ENCODE data around the gene GPC6.

GPC6 gene

GRCh38 chr13:94204163-94204562 lies 977.6 kb downstream of the GPC6 start:
- no peak overlapping the region for H2AFZ ChIP-seq (ENCODE audit: low read depth, low read length)
- no peak overlapping the region for H3K4me2 ChIP-seq (ENCODE audit: low read length, poor library complexity, severe bottlenecking)
- no peak overlapping the region for H3K23ac ChIP-seq (ENCODE audit: low read length in 2 of 2)
- H3K27me3 ChIP-seq (ENCODE audit: control insufficient read depth in 1 of 2, insufficient read depth in 1 of 2, low read length in 2 of 2) = no peaks in the 10 kb centered on the region
- H3K79me1 ChIP-seq (replicated peaks; ENCODE audit: low read length, poor library complexity, severe bottlenecking) = no peaks in the 10 kb centered on the region
- no peak overlapping the region for H2AK5ac ChIP-seq (ENCODE audit: low read length, severe bottlenecking)
- H3K4me1 ChIP-seq (ENCODE audit: control insufficient read depth, insufficient read depth, low read depth, low read length) = peaks cover 4% of the 10 kb centered on the region
- no peak overlapping the region for H3K4ac ChIP-seq (ENCODE audit: low read depth in 1 of 2, low read length in 2 of 2)
- H3K4me3 ChIP-seq (ENCODE audit: insufficient read depth in 1 of 2, low read depth in 1 of 2, low read length in 2 of 2) = no peak overlapping the region
- H3K9ac ChIP-seq (ENCODE audit: low read length) = no peak overlapping the region
- no peak overlapping the region for H2BK15ac ChIP-seq (ENCODE audit: low read depth, poor library complexity, severe bottlenecking)
- H2BK12ac ChIP-seq (ENCODE audit: low read length in 2 of 2) = no peak overlapping the region
- DNase-seq = no peak
- no peaks in the 10 kb centered on the region for H3K9me3 ChIP-seq (ENCODE audit: control insufficient read depth, low read length)
- WGBS = no CpG with 5 or more reads among the region's 2 CpGs
- H4K8ac ChIP-seq (ENCODE audit: low read length) = no peak overlapping the region
- H3K14ac ChIP-seq (ENCODE audit: low read length in 2 of 2) = no peak overlapping the region
- no peak overlapping the region for H3K27ac ChIP-seq (ENCODE audit: low read length, poor library complexity, severe bottlenecking)
- no peak overlapping the region for H4K91ac ChIP-seq (ENCODE audit: low read length)
- H3K36me3 ChIP-seq (ENCODE audit: control insufficient read depth in 1 of 2, insufficient read depth in 2 of 2, low read depth in 1 of 2, low read length in 2 of 2) = no peaks in the 10 kb centered on the region
- H2BK5ac ChIP-seq (ENCODE audit: low read depth, low read length, poor library complexity, severe bottlenecking) = no peak overlapping the region
- H3K18ac ChIP-seq (ENCODE audit: low read depth in 1 of 2, low read length in 2 of 2) = no peak overlapping the region
- no peak overlapping the region for H2BK120ac ChIP-seq (ENCODE audit: low read depth, low read length)

DNA sequence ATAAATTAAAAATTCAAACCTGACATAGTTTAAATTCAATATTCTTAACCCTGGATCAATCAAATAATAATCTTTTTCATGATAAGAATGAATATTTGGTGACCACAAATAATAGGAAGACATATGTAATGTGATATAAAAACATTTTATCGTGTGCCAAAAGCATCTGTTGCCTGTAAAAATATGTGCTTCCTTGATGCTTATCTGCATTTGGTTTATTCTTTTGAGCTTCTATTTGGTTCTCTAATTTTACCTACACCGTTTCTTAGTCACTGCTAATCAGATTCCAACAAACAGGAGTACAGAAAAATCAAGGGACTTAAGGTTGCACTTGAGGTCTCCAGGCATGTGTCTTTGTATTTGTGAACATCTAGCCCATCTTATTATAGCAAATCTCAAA lies 978.3 kb downstream of the GPC6 start:
- Histone ChIP-seq H3K18ac (ENCODE audit: low read depth in 1 of 2, low read length in 2 of 2) (no peak overlapping the region), H3K4me1 (ENCODE audit: control insufficient read depth, insufficient read depth, low read depth, low read length) (peaks cover 5% of the 10 kb centered on the region), H3K4ac (ENCODE audit: low read depth in 1 of 2, low read length in 2 of 2) (no peak overlapping the region), H3K9me3 (ENCODE audit: control insufficient read depth, low read length) (no peaks in the 10 kb centered on the region), H3K9ac (ENCODE audit: low read length) (no peak overlapping the region), H2BK12ac (ENCODE audit: low read length in 2 of 2) (no peak overlapping the region), H4K8ac (ENCODE audit: low read length) (no peak overlapping the region), H2AK5ac (ENCODE audit: low read length, severe bottlenecking) (no peak overlapping the region), H4K91ac (ENCODE audit: low read length) (no peak overlapping the region), H3K4me2 (ENCODE audit: low read length, poor library complexity, severe bottlenecking) (no peak overlapping the region), H2AFZ (ENCODE audit: low read depth, low read length) (no peak overlapping the region), H3K79me1 (replicated peaks; ENCODE audit: low read length, poor library complexity, severe bottlenecking) (no peaks in the 10 kb centered on the region), H3K4me3 (ENCODE audit: insufficient read depth in 1 of 2, low read depth in 1 of 2, low read length in 2 of 2) (no peak overlapping the region), H3K36me3 (ENCODE audit: control insufficient read depth in 1 of 2, insufficient read depth in 2 of 2, low read depth in 1 of 2, low read length in 2 of 2) (no peaks in the 10 kb centered on the region), H3K27ac (ENCODE audit: low read length, poor library complexity, severe bottlenecking) (no peak overlapping the region), H2BK5ac (ENCODE audit: low read depth, low read length, poor library complexity, severe bottlenecking) (no peak overlapping the region), H3K14ac (ENCODE audit: low read length in 2 of 2) (no peak overlapping the region), H3K23ac (ENCODE audit: low read length in 2 of 2) (no peak overlapping the region), H2BK120ac (ENCODE audit: low read depth, low read length) (no peak overlapping the region), H2BK15ac (ENCODE audit: low read depth, poor library complexity, severe bottlenecking) (no peak overlapping the region), H3K27me3 (ENCODE audit: control insufficient read depth in 1 of 2, insufficient read depth in 1 of 2, low read length in 2 of 2) (no peaks in the 10 kb centered on the region)
- DNase-seq = no peak
- no CpG with 5 or more reads among the region's 2 CpGs for WGBS

GRCh38 chr13:94205896-94206295 lies 979.3 kb downstream of the GPC6 start:
- Histone ChIP-seq H3K18ac (ENCODE audit: low read depth in 1 of 2, low read length in 2 of 2) (no peak overlapping the region), H3K4me1 (ENCODE audit: control insufficient read depth, insufficient read depth, low read depth, low read length) (peaks cover 3% of the 10 kb centered on the region), H2BK12ac (ENCODE audit: low read length in 2 of 2) (no peak overlapping the region), H4K8ac (ENCODE audit: low read length) (no peak overlapping the region), H3K9ac (ENCODE audit: low read length) (no peak overlapping the region), H2AK5ac (ENCODE audit: low read length, severe bottlenecking) (no peak overlapping the region), H3K23ac (ENCODE audit: low read length in 2 of 2) (no peak overlapping the region), H3K4me3 (ENCODE audit: insufficient read depth in 1 of 2, low read depth in 1 of 2, low read length in 2 of 2) (no peak overlapping the region), H4K91ac (ENCODE audit: low read length) (no peak overlapping the region), H2BK120ac (ENCODE audit: low read depth, low read length) (no peak overlapping the region), H2BK15ac (ENCODE audit: low read depth, poor library complexity, severe bottlenecking) (no peak overlapping the region), H3K36me3 (ENCODE audit: control insufficient read depth in 1 of 2, insufficient read depth in 2 of 2, low read depth in 1 of 2, low read length in 2 of 2) (no peaks in the 10 kb centered on the region), H2AFZ (ENCODE audit: low read depth, low read length) (no peak overlapping the region), H3K9me3 (ENCODE audit: control insufficient read depth, low read length) (no peaks in the 10 kb centered on the region), H2BK5ac (ENCODE audit: low read depth, low read length, poor library complexity, severe bottlenecking) (no peak overlapping the region), H3K27ac (ENCODE audit: low read length, poor library complexity, severe bottlenecking) (no peak overlapping the region), H3K4ac (ENCODE audit: low read depth in 1 of 2, low read length in 2 of 2) (no peak overlapping the region), H3K79me1 (replicated peaks; ENCODE audit: low read length, poor library complexity, severe bottlenecking) (no peaks in the 10 kb centered on the region), H3K4me2 (ENCODE audit: low read length, poor library complexity, severe bottlenecking) (no peak overlapping the region), H3K14ac (ENCODE audit: low read length in 2 of 2) (no peak overlapping the region), H3K27me3 (ENCODE audit: control insufficient read depth in 1 of 2, insufficient read depth in 1 of 2, low read length in 2 of 2) (no peaks in the 10 kb centered on the region)
- no peak for DNase-seq
- 96% methylated on average over 3 of the region's 3 CpGs for WGBS

GRCh38 chr13:94209117-94209516 lies 982.5 kb downstream of the GPC6 start:
- Histone ChIP-seq H3K4me1 (ENCODE audit: control insufficient read depth, insufficient read depth, low read depth, low read length) (peaks cover 2% of the 10 kb centered on the region), H3K4me3 (ENCODE audit: insufficient read depth in 1 of 2, low read depth in 1 of 2, low read length in 2 of 2) (no peak overlapping the region), H4K91ac (ENCODE audit: low read length) (no peak overlapping the region), H3K27ac (ENCODE audit: low read length, poor library complexity, severe bottlenecking) (no peak overlapping the region), H3K23ac (ENCODE audit: low read length in 2 of 2) (no peak overlapping the region), H4K8ac (ENCODE audit: low read length) (no peak overlapping the region), H2AK5ac (ENCODE audit: low read length, severe bottlenecking) (no peak overlapping the region), H2BK5ac (ENCODE audit: low read depth, low read length, poor library complexity, severe bottlenecking) (no peak overlapping the region), H2BK120ac (ENCODE audit: low read depth, low read length) (no peak overlapping the region), H3K27me3 (ENCODE audit: control insufficient read depth in 1 of 2, insufficient read depth in 1 of 2, low read length in 2 of 2) (no peaks in the 10 kb centered on the region), H3K36me3 (ENCODE audit: control insufficient read depth in 1 of 2, insufficient read depth in 2 of 2, low read depth in 1 of 2, low read length in 2 of 2) (no peaks in the 10 kb centered on the region), H3K4ac (ENCODE audit: low read depth in 1 of 2, low read length in 2 of 2) (no peak overlapping the region), H3K4me2 (ENCODE audit: low read length, poor library complexity, severe bottlenecking) (no peak overlapping the region), H3K14ac (ENCODE audit: low read length in 2 of 2) (no peak overlapping the region), H3K9ac (ENCODE audit: low read length) (no peak overlapping the region), H2BK15ac (ENCODE audit: low read depth, poor library complexity, severe bottlenecking) (no peak overlapping the region), H3K9me3 (ENCODE audit: control insufficient read depth, low read length) (no peaks in the 10 kb centered on the region), H2AFZ (ENCODE audit: low read depth, low read length) (no peak overlapping the region), H2BK12ac (ENCODE audit: low read length in 2 of 2) (no peak overlapping the region), H3K18ac (ENCODE audit: low read depth in 1 of 2, low read length in 2 of 2) (no peak overlapping the region), H3K79me1 (replicated peaks; ENCODE audit: low read length, poor library complexity, severe bottlenecking) (no peaks in the 10 kb centered on the region)
- peak; percentile 40 for DNase-seq

All from mesenchymal stem cell (in vitro differentiated cells and primary cell).